Neural cell (in vitro differentiated cells): ENCODE data around the gene NRSN2. TPM values are rescaled to one million over a fixed set of nuclear protein-coding genes. Genes with fewer than 3 reads are reported as not detected.

Experiments
- H2AFZ ChIP-seq: fragments of 200-600, 300-800 bp; sonication (generic), shearing (Covaris generic); 2 replicates; pipeline ENCODE4 v1.6.0; 2014; ENCODE audit warnings: low read depth, mild to moderate bottlenecking, antibody characterized with exemption, low read length, moderate library complexity
- H3F3A ChIP-seq: fragments of 200-600 bp; shearing (Covaris generic); 2 replicates; pipeline ENCODE4 v1.6.1; 2016; ENCODE audit warnings: mild to moderate bottlenecking, moderate library complexity, mixed read lengths, antibody characterized with exemption, low read length; ENCODE audit not compliant: insufficient read depth, poor library complexity, severe bottlenecking
- H3K27ac ChIP-seq: fragments of 200-600, 300-800 bp; sonication (generic), shearing (Covaris generic); 2 replicates; pipeline ENCODE4 v1.5.1; 2014; ENCODE audit warnings: mild to moderate bottlenecking, low read length, moderate library complexity
- H3K27me3 ChIP-seq: fragments of 300-800, 200-600 bp; sonication (generic), shearing (Covaris generic); 2 replicates; pipeline ENCODE4 v1.6.0; 2014; ENCODE audit warnings: mild to moderate bottlenecking, low read depth, low read length, moderate library complexity; ENCODE audit not compliant: insufficient read depth
- H3K36me3 ChIP-seq: fragments of 300-800, 200-600 bp; sonication (generic), shearing (Covaris generic); 2 replicates; pipeline ENCODE4 v1.5.1; 2014; ENCODE audit warnings: mild to moderate bottlenecking, antibody characterized with exemption, low read length, moderate library complexity; ENCODE audit not compliant: insufficient read depth
- H3K4me2 ChIP-seq: fragments of 300-800, 200-600 bp; sonication (generic), shearing (Covaris generic); 2 replicates; pipeline ENCODE4 v1.6.0; 2014; ENCODE audit warnings: mild to moderate bottlenecking, low read length
- H3K4me3 ChIP-seq: fragments of 300-800, 200-600 bp; sonication (generic), shearing (Covaris generic); 2 replicates; pipeline ENCODE4 v1.5.1; 2014; ENCODE audit warnings: mild to moderate bottlenecking, low read length, moderate library complexity
- H3K79me2 ChIP-seq: fragments of 200-600 bp; shearing (Covaris generic); replicated peaks from 2 replicates; pipeline ENCODE4 v1.6.0; 2014; ENCODE audit warnings: mild to moderate bottlenecking, low read length, moderate library complexity; ENCODE audit not compliant: insufficient read depth
- H3K9ac ChIP-seq: fragments of 300-800, 200-600 bp; sonication (generic), shearing (Covaris generic); 2 replicates; pipeline ENCODE4 v1.6.1; 2016; ENCODE audit warnings: mild to moderate bottlenecking, low read length, mixed read lengths
- H3K9me2 ChIP-seq: fragments of 200-600 bp; shearing (Covaris generic); 2 replicates; pipeline ENCODE4 v1.6.1; 2016; ENCODE audit warnings: mild to moderate bottlenecking, low read length, mixed read lengths; ENCODE audit not compliant: insufficient read depth
- H3K9me3 ChIP-seq: fragments of 200-600, 300-800 bp; sonication (generic), shearing (Covaris generic); 2 replicates; pipeline ENCODE4 v1.6.1; 2016; ENCODE audit warnings: mild to moderate bottlenecking, mixed run types, low read length, moderate library complexity, mixed read lengths
- H4K20me1 ChIP-seq: fragments of 200-600 bp; shearing (Covaris generic); 2 replicates; pipeline ENCODE4 v1.6.1; 2016; ENCODE audit warnings: mild to moderate bottlenecking, mixed run types; ENCODE audit not compliant: insufficient read depth
- CTCF ChIP-seq: fragments of 450-650 bp; IDR thresholded peaks from 2 replicates; pipeline ENCODE4 v1.5.1; 2014; ENCODE audit warnings: antibody characterized with exemption, mild to moderate bottlenecking, moderate library complexity; ENCODE audit not compliant: poor library complexity, severe bottlenecking
- EP300 ChIP-seq: fragments of 450-650 bp; conservative IDR thresholded peaks from 2 replicates; pipeline ENCODE4 v1.6.1; 2014; ENCODE audit warnings: antibody characterized with exemption, mild to moderate bottlenecking, moderate library complexity; ENCODE audit not compliant: poor library complexity, severe bottlenecking
- EZH2 ChIP-seq: fragments of 200-600, 300-800 bp; shearing (Covaris generic), sonication (generic); IDR thresholded peaks from 2 replicates; pipeline ENCODE4 v1.6.1; 2014; ENCODE audit warnings: antibody characterized with exemption, low read length, borderline replicate concordance, mild to moderate bottlenecking; ENCODE audit not compliant: insufficient read depth, poor library complexity, severe bottlenecking
- MXI1 ChIP-seq: fragments of 450-650 bp; conservative IDR thresholded peaks from 2 replicates; pipeline ENCODE4 v1.6.1; 2014; ENCODE audit warnings: antibody characterized with exemption, mild to moderate bottlenecking; ENCODE audit not compliant: poor library complexity, severe bottlenecking
- POLR2AphosphoS5 ChIP-seq: IDR thresholded peaks from 2 replicates; pipeline ENCODE4 v1.6.1; 2012
- RAD21 ChIP-seq: fragments of 450-650 bp; conservative IDR thresholded peaks from 2 replicates; pipeline ENCODE4 v1.6.1; 2014; ENCODE audit warnings: antibody characterized with exemption, mild to moderate bottlenecking, moderate library complexity
- REST ChIP-seq: IDR thresholded peaks from 2 replicates; pipeline ENCODE4 v1.6.1; 2012; ENCODE audit warnings: borderline replicate concordance
- SMC3 ChIP-seq: fragments of 450-650 bp; conservative IDR thresholded peaks from 2 replicates; pipeline ENCODE4 v1.6.1; 2014; ENCODE audit warnings: antibody characterized with exemption, mild to moderate bottlenecking, moderate library complexity; ENCODE audit not compliant: poor library complexity
- TAF1 ChIP-seq: IDR thresholded peaks from 2 replicates; pipeline ENCODE4 v1.6.1; 2012; ENCODE audit warnings: low read depth
- polyA plus RNA-seq: library from polyadenylated mRNA; depleted of rRNA; stranded (reverse); fragments of >200 nt; gene quantifications from 2 replicates; pipeline ENCODE4 v1.2.3, GENCODE V29; 2014

The NRSN2 gene
- polyA plus RNA-seq, 1 donor from 2014 or later, result 19.6 TPM

GRCh38 chr20:308427-309038 lies 38.4 kb upstream of the NRSN2 start:
- Histone ChIP-seq H3K79me2 (peaks cover 4% of the 10 kb centered on the region), H3F3A (peaks cover 20% of the 10 kb centered on the region), H4K20me1 (no peaks in the 10 kb centered on the region), H3K9ac (peak overlapping the region; percentile 95), H3K27me3 (no peaks in the 10 kb centered on the region), H3K4me3 (peak overlapping the region; percentile 71), H3K9me2 (no peaks in the 10 kb centered on the region), H3K36me3 (no peaks in the 10 kb centered on the region), H3K4me2 (peak overlapping the region; percentile 96), H3K9me3 (no peaks in the 10 kb centered on the region), H2AFZ (no peak overlapping the region), H3K27ac (peak overlapping the region; percentile 98)
- TF ChIP-seq MXI1 (no peak), EP300 (no peak), CTCF (no peak)

GRCh38 chr20:309306-309840 lies 37.5 kb upstream of the NRSN2 start:
- Histone ChIP-seq H3K36me3 (no peaks in the 10 kb centered on the region), H3K4me3 (peak overlapping the region; percentile 71), H3K27me3 (no peaks in the 10 kb centered on the region), H3K79me2 (peaks cover 4% of the 10 kb centered on the region), H3F3A (peaks cover 20% of the 10 kb centered on the region), H3K9me2 (no peaks in the 10 kb centered on the region), H3K4me2 (peak overlapping the region; percentile 96), H3K9ac (peak overlapping the region; percentile 95), H3K9me3 (no peaks in the 10 kb centered on the region), H3K27ac (peak overlapping the region; percentile 98), H2AFZ (peak overlapping the region; percentile 84), H4K20me1 (no peaks in the 10 kb centered on the region)
- peak; percentile 35 for TF ChIP-seq SMC3
- TF ChIP-seq EP300, result no peak
- TF ChIP-seq RAD21, result peak; percentile 55
- no peak for TF ChIP-seq EZH2
- peak; percentile 56 for TF ChIP-seq CTCF
- TF ChIP-seq TAF1, result no peak
- TF ChIP-seq MXI1, result no peak
- no peak for TF ChIP-seq POLR2AphosphoS5
- TF ChIP-seq REST, result no peak
